ENCODE data around the gene L3MBTL4.

The L3MBTL4 gene

GRCh38 chr18:6161549-6161948, 253.2 kb downstream of the L3MBTL4 start:
- no peak for TF ChIP-seq CTCF (IDR thresholded peaks at IDR 0.05; ENCODE audit: control insufficient read depth, extremely low read depth, insufficient read depth)
- no peak overlapping the region for H3K4me3 ChIP-seq (ENCODE audit: low read depth, low read length)
- no peak for DNase-seq (ENCODE audit: low read depth)

- no peak for DNase-seq (ENCODE audit: low read depth)
- no peak overlapping the region for H3K4me3 ChIP-seq (ENCODE audit: low read depth, low read length)
- no peak for TF ChIP-seq CTCF (IDR thresholded peaks at IDR 0.05; ENCODE audit: control insufficient read depth, extremely low read depth, insufficient read depth)
Measured at GRCh38 chr18:6159426-6159825, 255.3 kb downstream of the L3MBTL4 start.

- no peak overlapping the region for H3K4me3 ChIP-seq (ENCODE audit: low read depth, low read length)
- TF ChIP-seq CTCF (IDR thresholded peaks at IDR 0.05; ENCODE audit: control insufficient read depth, extremely low read depth, insufficient read depth): no peak
Measured at GRCh38 chr18:6158958-6159357, 255.8 kb downstream of the L3MBTL4 start.

GRCh38 chr18:6156446-6156845, 258.3 kb downstream of the L3MBTL4 start:
- no peak for TF ChIP-seq CTCF (IDR thresholded peaks at IDR 0.05; ENCODE audit: control insufficient read depth, extremely low read depth, insufficient read depth)
- no peak overlapping the region for H3K4me3 ChIP-seq (ENCODE audit: low read depth, low read length)
- DNase-seq (ENCODE audit: low read depth): no peak

More at GRCh38 chr18:6158958-6159357, 255.8 kb downstream of the L3MBTL4 start:
- no peak for DNase-seq (ENCODE audit: low read depth)

- TF ChIP-seq CTCF (IDR thresholded peaks at IDR 0.05; ENCODE audit: control insufficient read depth, extremely low read depth, insufficient read depth): no peak
- DNase-seq (ENCODE audit: low read depth): no peak
- H3K4me3 ChIP-seq (ENCODE audit: low read depth, low read length): no peak overlapping the region
Measured at GRCh38 chr18:6155707-6156106, 259.0 kb downstream of the L3MBTL4 start.

GRCh38 chr18:6150430-6150829, 264.3 kb downstream of the L3MBTL4 start:
- DNase-seq (ENCODE audit: low read depth): peak; percentile 22
- TF ChIP-seq CTCF (IDR thresholded peaks at IDR 0.05; ENCODE audit: control insufficient read depth, extremely low read depth, insufficient read depth): no peak
- no peak overlapping the region for H3K4me3 ChIP-seq (ENCODE audit: low read depth, low read length)

- H3K4me3 ChIP-seq (ENCODE audit: low read depth, low read length): no peak overlapping the region
- no peak for TF ChIP-seq CTCF (IDR thresholded peaks at IDR 0.05; ENCODE audit: control insufficient read depth, extremely low read depth, insufficient read depth)
- no peak for DNase-seq (ENCODE audit: low read depth)
Measured at GRCh38 chr18:6146307-6146661, 268.4 kb downstream of the L3MBTL4 start.
